SK-N-SH (cell line): ENCODE results near the gene ERCC2.

Experiments used
- EZH2phosphoT487 ChIP-seq: fragments of 200-600 bp; sonication (generic); IDR thresholded peaks from 2 replicates; pipeline ENCODE4 v1.6.1; 2017; ENCODE audit warnings: low read depth, mixed run types, mild to moderate bottlenecking, antibody characterized with exemption, moderate library complexity, borderline replicate concordance
- RCOR1 ChIP-seq: fragments of 150-350 bp; IDR thresholded peaks from 2 replicates; pipeline ENCODE4 v1.6.1; 2017; ENCODE audit warnings: antibody characterized with exemption, low read length

DNA sequence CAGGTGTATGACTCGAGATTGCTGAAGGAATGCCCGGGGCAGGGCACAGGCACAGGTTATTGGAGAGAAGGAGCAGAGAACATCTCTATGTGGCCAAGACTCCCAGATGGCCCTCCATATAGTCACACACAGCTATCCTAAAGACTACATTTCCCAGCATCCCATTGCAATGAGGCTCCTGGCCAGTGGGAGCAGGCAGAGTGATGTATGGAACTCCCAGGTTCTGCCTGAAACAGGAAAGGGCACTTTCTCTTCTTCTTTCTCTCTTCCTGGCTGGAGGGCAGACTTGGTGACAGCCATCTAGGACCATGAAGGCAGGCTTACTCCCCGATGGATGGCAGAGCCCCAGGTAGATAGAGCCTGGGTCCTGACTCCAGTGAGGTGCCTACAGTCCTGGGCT, 21.0 kb upstream of the ERCC2 start:
- TF ChIP-seq RCOR1 (no peak), EZH2phosphoT487 (no peak)
